ENCODE data around the gene KRTAP19-7.

Gene KRTAP19-7

GRCh38 chr21:30541764-30542163 lies 19.4 kb downstream of the KRTAP19-7 start, which contains the start of gene KRTAP19-6:
TSS of gene KRTAP19-6 (minus strand) at chr21:30541864. CDS start at chr21:30541833, 31 bp downstream.
- Mint-ChIP-seq H3K4me1 (no peaks in the 10 kb centered on the region), H3K4me3 (no peak within 1 kb of the TSS), H3K27me3 (no peaks in the 10 kb centered on the region), H3K9me3 (peaks cover 4 to 7% of the 10 kb centered on the region in 2 donors), H3K27ac (no peak within 1 kb of the TSS)
- DNase-seq (no peak), ATAC-seq (no peak)

GRCh38 chr21:30518876-30519275 lies 42.2 kb downstream of the KRTAP19-7 start:
- H3K27me3 Mint-ChIP-seq = no peaks in the 10 kb centered on the region
- no peak overlapping the region for H3K27ac Mint-ChIP-seq
- ATAC-seq (no peak), DNase-seq (no peak)
- peaks cover 3 to 7% of the 10 kb centered on the region in 2 donors for H3K9me3 Mint-ChIP-seq
- no peaks in the 10 kb centered on the region for H3K4me1 Mint-ChIP-seq
- no peak overlapping the region for H3K4me3 Mint-ChIP-seq

- no peak for DNase-seq
- ATAC-seq = no peak
- no peaks in the 10 kb centered on the region for H3K27me3 Mint-ChIP-seq
- H3K27ac Mint-ChIP-seq = peak overlapping the region; percentile 12 to 33
- peaks cover 3 to 7% of the 10 kb centered on the region in 2 donors for H3K9me3 Mint-ChIP-seq
- H3K4me3 Mint-ChIP-seq = no peak overlapping the region
- no peaks in the 10 kb centered on the region for H3K4me1 Mint-ChIP-seq
These were observed 45.4 kb downstream of the KRTAP19-7 start for GRCh38 chr21:30515681-30516080.

Measured in stimulated activated naive CD8-positive, alpha-beta T cell treated with anti-CD3 and anti-CD28 coated beads, Interleukin-15, amount 100 ng/mL, for 72 hours (primary cell).